GM12865 (cell line): ENCODE measurements around the gene PAEP.

Experiments
- DNase-seq: peaks from one replicate; pipeline ENCODE4 v3.0.0; 2010; ENCODE audit warnings: low read depth
- H3K4me3 ChIP-seq: 2 replicates; pipeline ENCODE4 v1.5.1; 2011; ENCODE audit warnings: mild to moderate bottlenecking, low read depth, low read length, control low read depth
- TF ChIP-seq, protein P1 (sequence below): IDR thresholded peaks from 2 replicates; pipeline ENCODE4 v1.5.1; 2011; ENCODE audit warnings: low read length, control low read depth, low read depth, inconsistent platforms; ENCODE audit not compliant: insufficient read depth; ENCODE audit errors: missing control alignments

Gene PAEP

DNA sequence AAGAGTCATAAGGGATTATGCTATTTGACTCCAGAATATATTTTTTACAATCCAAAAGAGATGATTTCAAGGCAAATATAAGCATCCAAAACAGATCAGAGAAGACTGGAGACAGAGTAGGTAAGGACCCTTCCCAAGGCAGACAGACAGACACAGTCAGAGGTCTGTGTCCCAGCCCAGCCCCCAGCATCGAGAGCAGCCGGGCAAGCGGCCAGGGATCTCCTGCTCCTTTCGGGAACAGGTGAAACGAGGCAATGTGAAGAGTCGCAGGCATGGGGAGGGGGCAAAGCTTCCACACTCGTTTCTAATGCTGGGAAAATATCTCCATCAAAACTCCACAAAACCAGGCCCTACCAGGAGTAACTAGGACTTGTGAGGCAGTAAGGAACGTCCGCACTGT is 5.8 kb downstream of the PAEP start:
- DNase-seq, result no peak
- TF ChIP-seq, protein P1, sequence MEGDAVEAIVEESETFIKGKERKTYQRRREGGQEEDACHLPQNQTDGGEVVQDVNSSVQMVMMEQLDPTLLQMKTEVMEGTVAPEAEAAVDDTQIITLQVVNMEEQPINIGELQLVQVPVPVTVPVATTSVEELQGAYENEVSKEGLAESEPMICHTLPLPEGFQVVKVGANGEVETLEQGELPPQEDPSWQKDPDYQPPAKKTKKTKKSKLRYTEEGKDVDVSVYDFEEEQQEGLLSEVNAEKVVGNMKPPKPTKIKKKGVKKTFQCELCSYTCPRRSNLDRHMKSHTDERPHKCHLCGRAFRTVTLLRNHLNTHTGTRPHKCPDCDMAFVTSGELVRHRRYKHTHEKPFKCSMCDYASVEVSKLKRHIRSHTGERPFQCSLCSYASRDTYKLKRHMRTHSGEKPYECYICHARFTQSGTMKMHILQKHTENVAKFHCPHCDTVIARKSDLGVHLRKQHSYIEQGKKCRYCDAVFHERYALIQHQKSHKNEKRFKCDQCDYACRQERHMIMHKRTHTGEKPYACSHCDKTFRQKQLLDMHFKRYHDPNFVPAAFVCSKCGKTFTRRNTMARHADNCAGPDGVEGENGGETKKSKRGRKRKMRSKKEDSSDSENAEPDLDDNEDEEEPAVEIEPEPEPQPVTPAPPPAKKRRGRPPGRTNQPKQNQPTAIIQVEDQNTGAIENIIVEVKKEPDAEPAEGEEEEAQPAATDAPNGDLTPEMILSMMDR, result no peak
- H3K4me3 ChIP-seq, result no peak overlapping the region

DNA sequence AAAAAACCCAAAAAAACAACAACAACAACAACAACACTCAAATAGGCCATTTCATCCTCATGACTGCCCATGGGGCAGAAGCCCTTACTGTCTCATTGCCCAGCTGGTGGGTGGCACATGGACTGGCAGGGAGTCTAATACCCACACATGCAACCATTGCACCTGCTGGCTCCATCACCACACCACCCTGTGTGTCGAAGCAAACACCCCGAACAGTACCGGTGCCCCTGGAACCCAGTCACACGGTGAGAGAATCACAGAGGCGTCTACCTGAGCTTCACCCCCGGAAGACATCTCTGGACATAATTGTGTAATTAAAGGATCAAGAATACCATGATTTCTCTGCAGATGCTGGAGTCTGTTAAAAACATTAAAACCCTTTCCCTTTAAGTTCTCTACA is 6.5 kb downstream of the PAEP start:
- TF ChIP-seq, protein P1, result no peak
- no peak overlapping the region for H3K4me3 ChIP-seq
- no peak for DNase-seq

DNA sequence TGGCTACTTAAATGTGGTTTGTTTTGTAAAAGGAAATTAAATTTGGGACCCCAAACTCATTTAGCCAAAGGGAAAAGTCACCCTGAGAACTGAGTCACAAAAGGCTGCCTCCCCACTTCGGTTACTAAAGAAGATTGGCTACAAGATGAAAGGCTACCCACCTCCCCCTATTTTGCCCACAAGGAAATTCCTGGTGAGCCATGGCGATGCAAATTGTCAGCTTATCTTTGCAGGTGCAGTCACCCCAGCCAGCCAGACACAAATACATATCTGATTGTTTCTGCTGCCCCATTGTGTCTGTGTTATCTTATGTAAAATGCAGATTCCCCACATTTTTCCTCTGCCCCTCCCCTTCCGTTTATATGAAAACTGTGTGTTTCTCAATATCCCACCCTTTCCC is 8.9 kb downstream of the PAEP start:
- TF ChIP-seq, protein P1, result no peak
- H3K4me3 ChIP-seq, result no peak overlapping the region
- no peak for DNase-seq

DNA sequence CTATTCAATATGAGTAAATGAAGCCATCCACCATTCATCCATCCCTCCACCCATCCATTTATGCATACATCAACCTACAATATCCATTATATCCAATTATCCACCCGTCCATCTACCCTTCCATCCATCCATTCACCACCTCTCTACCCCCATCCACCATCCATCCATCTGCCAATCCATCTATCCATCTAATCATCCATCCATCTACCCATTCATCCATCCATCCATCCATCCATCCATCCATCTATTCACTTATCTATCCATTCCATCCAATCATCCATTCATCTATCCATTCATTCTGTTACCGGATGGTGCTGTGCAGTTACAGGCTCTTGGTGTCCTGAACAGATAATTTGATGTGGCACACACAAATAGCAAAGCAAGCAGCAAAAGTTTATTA is 10.7 kb downstream of the PAEP start:
- no peak overlapping the region for H3K4me3 ChIP-seq
- TF ChIP-seq, protein P1, result no peak
- no peak for DNase-seq

DNA sequence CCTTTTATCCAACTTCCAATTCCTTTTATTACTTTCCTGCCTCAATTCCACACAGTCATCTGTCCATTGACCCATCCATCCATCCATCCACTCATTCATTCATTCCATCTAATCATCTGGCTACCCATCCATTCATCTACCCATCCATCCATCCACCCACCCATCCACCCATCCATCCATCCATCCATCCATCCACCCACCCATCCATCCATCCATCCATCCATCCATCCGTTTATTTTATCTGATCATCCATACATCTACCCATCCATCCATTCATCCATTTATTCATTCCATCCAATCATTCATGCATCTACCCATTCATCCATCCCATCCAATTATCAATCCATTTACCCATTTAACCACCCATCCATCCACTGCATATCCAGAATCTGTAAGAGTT is 11.6 kb downstream of the PAEP start:
- no peak for DNase-seq
- TF ChIP-seq, protein P1, result no peak
- no peak overlapping the region for H3K4me3 ChIP-seq

DNA sequence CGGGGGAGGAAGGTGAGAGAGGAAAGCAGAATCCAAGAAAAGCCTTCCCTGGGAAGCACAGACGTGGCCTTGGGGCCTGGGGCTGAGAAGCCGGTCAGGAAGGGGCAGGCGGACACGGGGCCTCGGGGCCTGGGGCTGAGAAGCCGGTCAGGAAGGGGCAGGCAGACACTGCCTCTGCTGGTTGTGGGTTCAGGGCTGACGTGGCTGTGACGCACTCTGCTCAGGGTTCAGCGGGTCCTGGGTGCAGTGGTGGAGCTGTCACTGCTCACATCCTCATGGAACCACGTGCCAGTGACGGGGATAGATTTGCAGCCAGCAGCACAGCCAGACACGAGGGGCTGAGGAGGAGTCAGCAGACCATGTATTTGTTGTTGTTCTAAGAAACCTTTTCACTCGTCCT is 12.8 kb downstream of the PAEP start:
- TF ChIP-seq, protein P1, result no peak
- no peak overlapping the region for H3K4me3 ChIP-seq
- no peak for DNase-seq

DNA sequence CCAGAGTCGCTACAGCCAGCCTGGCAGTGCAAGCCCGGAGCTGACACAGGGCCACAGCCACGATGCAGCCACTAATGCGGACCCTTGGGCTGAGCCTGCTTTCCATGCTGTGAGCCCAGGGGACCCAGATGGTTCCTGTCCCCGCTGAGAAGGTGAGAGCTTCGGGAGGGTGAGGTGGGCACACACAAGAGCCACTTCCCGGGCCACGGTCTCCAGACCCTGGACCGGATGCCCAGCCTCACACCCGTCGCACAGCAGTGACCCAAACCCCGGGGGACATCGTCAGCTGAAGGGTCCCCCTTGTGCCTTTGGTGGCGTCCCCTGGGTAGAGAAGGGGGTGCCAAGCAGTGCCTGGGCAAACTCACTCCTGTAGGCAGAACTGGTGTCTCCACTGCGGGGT is 13.4 kb downstream of the PAEP start:
- H3K4me3 ChIP-seq, result no peak overlapping the region
- TF ChIP-seq, protein P1, result no peak
- no peak for DNase-seq
